ENCODE data around the gene XRCC5.

Gene XRCC5

GRCh38 chr2:216235462-216235861 lies 126.3 kb downstream of the XRCC5 start:
- H3K9ac ChIP-seq = no peak overlapping the region
- no peaks in the 10 kb centered on the region for H3K79me2 ChIP-seq
- no peak for TF ChIP-seq CTCF (IDR thresholded peaks at IDR 0.05)
- no peaks in the 10 kb centered on the region for H3K27me3 ChIP-seq (ENCODE audit: control insufficient read depth, insufficient read depth, low read length)
- no peaks in the 10 kb centered on the region for H3K9me3 ChIP-seq (ENCODE audit: control insufficient read depth, low read length)
- H3K4me1 ChIP-seq = no peaks in the 10 kb centered on the region
- no peaks in the 10 kb centered on the region for H3K36me3 ChIP-seq (ENCODE audit: control insufficient read depth, insufficient read depth, low read length)
- H3K4me3 ChIP-seq (ENCODE audit: low read depth, low read length) = no peak overlapping the region
- H3K27ac ChIP-seq = no peak overlapping the region
- H3K4me2 ChIP-seq (ENCODE audit: low read length) = no peak overlapping the region
- H2AFZ ChIP-seq = no peak overlapping the region

- no peaks in the 10 kb centered on the region for H3K9me3 ChIP-seq (ENCODE audit: control insufficient read depth, low read length)
- H3K9ac ChIP-seq = no peak overlapping the region
- no peak overlapping the region for H3K4me2 ChIP-seq (ENCODE audit: low read length)
- no peaks in the 10 kb centered on the region for H3K36me3 ChIP-seq (ENCODE audit: control insufficient read depth, insufficient read depth, low read length)
- no peak overlapping the region for H3K27ac ChIP-seq
- H3K79me2 ChIP-seq = no peaks in the 10 kb centered on the region
- no peak overlapping the region for H3K4me3 ChIP-seq (ENCODE audit: low read depth, low read length)
- H3K27me3 ChIP-seq (ENCODE audit: control insufficient read depth, insufficient read depth, low read length) = no peaks in the 10 kb centered on the region
- TF ChIP-seq CTCF (IDR thresholded peaks at IDR 0.05) = no peak
- H3K4me1 ChIP-seq = no peaks in the 10 kb centered on the region
- no peak overlapping the region for H2AFZ ChIP-seq
Measured at GRCh38 chr2:216235896-216236295, 126.7 kb downstream of the XRCC5 start.

GRCh38 chr2:216236486-216236885 lies 127.3 kb downstream of the XRCC5 start:
- Histone ChIP-seq H3K4me1 (no peaks in the 10 kb centered on the region), H3K79me2 (no peaks in the 10 kb centered on the region), H3K9me3 (ENCODE audit: control insufficient read depth, low read length) (no peaks in the 10 kb centered on the region), H3K27me3 (ENCODE audit: control insufficient read depth, insufficient read depth, low read length) (no peaks in the 10 kb centered on the region), H3K4me2 (ENCODE audit: low read length) (no peak overlapping the region), H3K27ac (no peak overlapping the region), H3K9ac (no peak overlapping the region), H2AFZ (no peak overlapping the region), H3K4me3 (ENCODE audit: low read depth, low read length) (no peak overlapping the region), H3K36me3 (ENCODE audit: control insufficient read depth, insufficient read depth, low read length) (no peaks in the 10 kb centered on the region)
- no peak for TF ChIP-seq CTCF (IDR thresholded peaks at IDR 0.05)

GRCh38 chr2:216242365-216242764 lies 133.2 kb downstream of the XRCC5 start:
- Histone ChIP-seq H3K9ac (no peak overlapping the region), H3K4me1 (no peaks in the 10 kb centered on the region), H3K79me2 (no peaks in the 10 kb centered on the region), H3K9me3 (ENCODE audit: control insufficient read depth, low read length) (no peaks in the 10 kb centered on the region), H3K4me2 (ENCODE audit: low read length) (no peak overlapping the region), H3K27me3 (ENCODE audit: control insufficient read depth, insufficient read depth, low read length) (no peaks in the 10 kb centered on the region), H3K27ac (no peak overlapping the region), H3K36me3 (ENCODE audit: control insufficient read depth, insufficient read depth, low read length) (no peaks in the 10 kb centered on the region), H2AFZ (no peak overlapping the region), H3K4me3 (ENCODE audit: low read depth, low read length) (no peak overlapping the region)
- TF ChIP-seq CTCF (IDR thresholded peaks at IDR 0.05) = no peak

- H3K4me1 ChIP-seq = no peaks in the 10 kb centered on the region
- no peak overlapping the region for H2AFZ ChIP-seq
- H3K4me2 ChIP-seq (ENCODE audit: low read length) = no peak overlapping the region
- no peak overlapping the region for H3K27ac ChIP-seq
- no peaks in the 10 kb centered on the region for H3K9me3 ChIP-seq (ENCODE audit: control insufficient read depth, low read length)
- H3K9ac ChIP-seq = no peak overlapping the region
- H3K27me3 ChIP-seq (ENCODE audit: control insufficient read depth, insufficient read depth, low read length) = no peaks in the 10 kb centered on the region
- TF ChIP-seq CTCF (IDR thresholded peaks at IDR 0.05) = no peak
- H3K79me2 ChIP-seq = no peaks in the 10 kb centered on the region
- H3K36me3 ChIP-seq (ENCODE audit: control insufficient read depth, insufficient read depth, low read length) = no peaks in the 10 kb centered on the region
- H3K4me3 ChIP-seq (ENCODE audit: low read depth, low read length) = no peak overlapping the region
Measured at GRCh38 chr2:216243026-216243425, 133.9 kb downstream of the XRCC5 start.
